MM.1S (cell line): ENCODE results near the gene WWC2.

Experiments
- EZH2 ChIP-seq: fragments of 300-600 bp; sonication (generic); optimal IDR thresholded peaks from 2 replicates; pipeline ENCODE3; 2017; ENCODE audit warnings: low read depth, mild to moderate bottlenecking, antibody characterized with exemption, low read length, mixed read lengths
- TF ChIP-seq, protein P1 (sequence below): fragments of 300-600 bp; sonication (generic); IDR thresholded peaks from 2 replicates; pipeline ENCODE4 v1.5.1; 2016; ENCODE audit warnings: antibody characterized with exemption, low read length, mixed read lengths

DNA sequence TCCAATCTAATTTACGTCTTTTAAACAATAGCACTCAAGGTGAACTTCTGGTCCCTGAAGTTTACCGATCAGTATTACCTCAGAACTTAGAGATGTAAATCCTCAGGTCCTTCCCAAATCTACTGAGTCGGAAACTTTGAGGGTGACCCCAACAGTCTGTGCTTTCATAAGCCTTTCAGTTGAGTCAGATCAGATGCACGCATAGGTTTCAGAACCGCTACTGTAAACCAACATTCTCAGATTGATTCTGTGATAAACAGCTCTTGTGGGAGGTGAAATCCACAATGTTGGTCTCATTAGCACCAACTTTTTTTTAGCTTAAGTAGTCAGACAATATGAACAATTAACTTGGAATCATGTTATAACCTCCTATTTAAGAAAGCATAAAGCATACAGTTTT, 86.0 kb downstream of the WWC2 start:
- TF ChIP-seq, protein P1, sequence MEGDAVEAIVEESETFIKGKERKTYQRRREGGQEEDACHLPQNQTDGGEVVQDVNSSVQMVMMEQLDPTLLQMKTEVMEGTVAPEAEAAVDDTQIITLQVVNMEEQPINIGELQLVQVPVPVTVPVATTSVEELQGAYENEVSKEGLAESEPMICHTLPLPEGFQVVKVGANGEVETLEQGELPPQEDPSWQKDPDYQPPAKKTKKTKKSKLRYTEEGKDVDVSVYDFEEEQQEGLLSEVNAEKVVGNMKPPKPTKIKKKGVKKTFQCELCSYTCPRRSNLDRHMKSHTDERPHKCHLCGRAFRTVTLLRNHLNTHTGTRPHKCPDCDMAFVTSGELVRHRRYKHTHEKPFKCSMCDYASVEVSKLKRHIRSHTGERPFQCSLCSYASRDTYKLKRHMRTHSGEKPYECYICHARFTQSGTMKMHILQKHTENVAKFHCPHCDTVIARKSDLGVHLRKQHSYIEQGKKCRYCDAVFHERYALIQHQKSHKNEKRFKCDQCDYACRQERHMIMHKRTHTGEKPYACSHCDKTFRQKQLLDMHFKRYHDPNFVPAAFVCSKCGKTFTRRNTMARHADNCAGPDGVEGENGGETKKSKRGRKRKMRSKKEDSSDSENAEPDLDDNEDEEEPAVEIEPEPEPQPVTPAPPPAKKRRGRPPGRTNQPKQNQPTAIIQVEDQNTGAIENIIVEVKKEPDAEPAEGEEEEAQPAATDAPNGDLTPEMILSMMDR: no peak
- no peak for TF ChIP-seq EZH2
